ENCODE measurements around the gene LRIT2.

DNA sequence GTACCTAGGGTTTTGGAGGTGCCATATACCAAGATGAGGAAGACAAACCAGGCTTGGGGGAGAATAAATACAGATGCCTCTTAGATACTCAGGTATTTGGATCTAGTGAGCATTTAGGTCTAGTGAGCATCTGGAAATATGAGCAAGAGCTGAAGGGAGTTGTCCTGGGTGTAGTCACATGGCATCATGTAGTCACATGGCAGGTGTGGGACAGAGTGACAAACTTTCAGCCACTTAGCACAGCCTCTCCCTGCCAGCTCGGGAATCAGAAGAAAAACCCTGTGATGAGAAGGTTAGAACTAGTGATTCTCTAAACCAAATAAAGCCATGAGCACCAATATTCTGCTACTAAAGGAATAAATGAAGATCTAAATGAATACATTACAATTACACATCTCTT lies 43.8 kb upstream of the LRIT2 start:
- TF ChIP-seq, protein P1, sequence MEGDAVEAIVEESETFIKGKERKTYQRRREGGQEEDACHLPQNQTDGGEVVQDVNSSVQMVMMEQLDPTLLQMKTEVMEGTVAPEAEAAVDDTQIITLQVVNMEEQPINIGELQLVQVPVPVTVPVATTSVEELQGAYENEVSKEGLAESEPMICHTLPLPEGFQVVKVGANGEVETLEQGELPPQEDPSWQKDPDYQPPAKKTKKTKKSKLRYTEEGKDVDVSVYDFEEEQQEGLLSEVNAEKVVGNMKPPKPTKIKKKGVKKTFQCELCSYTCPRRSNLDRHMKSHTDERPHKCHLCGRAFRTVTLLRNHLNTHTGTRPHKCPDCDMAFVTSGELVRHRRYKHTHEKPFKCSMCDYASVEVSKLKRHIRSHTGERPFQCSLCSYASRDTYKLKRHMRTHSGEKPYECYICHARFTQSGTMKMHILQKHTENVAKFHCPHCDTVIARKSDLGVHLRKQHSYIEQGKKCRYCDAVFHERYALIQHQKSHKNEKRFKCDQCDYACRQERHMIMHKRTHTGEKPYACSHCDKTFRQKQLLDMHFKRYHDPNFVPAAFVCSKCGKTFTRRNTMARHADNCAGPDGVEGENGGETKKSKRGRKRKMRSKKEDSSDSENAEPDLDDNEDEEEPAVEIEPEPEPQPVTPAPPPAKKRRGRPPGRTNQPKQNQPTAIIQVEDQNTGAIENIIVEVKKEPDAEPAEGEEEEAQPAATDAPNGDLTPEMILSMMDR (IDR thresholded peaks at IDR 0.05; ENCODE audit: low read depth, low read length, poor library complexity, severe bottlenecking) = no peak
- TF ChIP-seq EZH2phosphoT487 (IDR thresholded peaks at IDR 0.05; ENCODE audit: borderline replicate concordance, low read length) = no peak

Measured in DOHH2 (cell line).